PC-9 (cell line): ENCODE results near the gene SLC38A3. TPM values are rescaled to one million over a fixed set of nuclear protein-coding genes. Genes with fewer than 3 reads are reported as not detected.

Experiments used
- BruUV-seq: library from RNA; stranded (reverse); fragments of 400-500 nt; replicated peaks from 2 replicates; lab custom pipeline; 2021; lab: Mats Ljungman, UMichigan
- CTCF ChIA-PET: fragments of 300-600 bp; sonication (Branson Sonifier 250); formaldehyde crosslinking; loops from one replicate; lab custom pipeline; 2022; ENCODE audit warnings: antibody characterized with exemption; lab: Charles Lee
- POLR2A ChIA-PET: fragments of 300-600 bp; sonication (Branson Sonifier 250); formaldehyde crosslinking; loops from one replicate; lab custom pipeline; 2022; ENCODE audit warnings: antibody characterized with exemption; ENCODE audit not compliant: unreplicated experiment; lab: Charles Lee
- DNase-seq, 2 experiments: peaks; one replicate each; pipeline versions ENCODE4 v3.0.0 to v3.0.0-alpha.2; 2015 to 2022; ENCODE audit warnings: mixed read lengths in 1 of 2
- H2AFZ ChIP-seq: fragments of 200-600 bp; sonication (generic); 2 replicates; pipeline ENCODE4 v1.8.1; 2017; ENCODE audit warnings: antibody characterized with exemption
- H3F3A ChIP-seq: fragments of 200-600 bp; sonication (generic); 2 replicates; pipeline ENCODE4 v1.8.1; 2017; ENCODE audit warnings: antibody characterized with exemption, mild to moderate bottlenecking, low read depth; ENCODE audit not compliant: insufficient read depth
- H3K27ac ChIP-seq: fragments of 200-600 bp; sonication (generic); 2 replicates; pipeline ENCODE4 v1.6.1; 2016; ENCODE audit warnings: mixed run types
- H3K27me3 ChIP-seq: fragments of 200-600 bp; sonication (generic); 2 replicates; pipeline ENCODE4 v1.6.1; 2016; ENCODE audit warnings: low read depth, mixed run types; ENCODE audit not compliant: insufficient read depth
- H3K36me3 ChIP-seq: fragments of 200-600 bp; sonication (generic); 2 replicates; pipeline ENCODE4 v1.6.1; 2016; ENCODE audit warnings: low read depth, mixed run types
- H3K4me1 ChIP-seq: fragments of 200-600 bp; sonication (generic); replicated peaks from 2 replicates; pipeline ENCODE4 v1.6.1; 2016; ENCODE audit warnings: mixed run types; ENCODE audit not compliant: insufficient read depth
- H3K4me2 ChIP-seq: fragments of 200-600 bp; sonication (generic); 2 replicates; pipeline ENCODE4 v1.6.1; 2017; ENCODE audit warnings: mixed run types
- H3K4me3 ChIP-seq: fragments of 200-600 bp; sonication (generic); 2 replicates; pipeline ENCODE4 v1.6.1; 2016; ENCODE audit warnings: mixed run types
- H3K79me2 ChIP-seq: fragments of 200-600 bp; sonication (generic); 2 replicates; pipeline ENCODE4 v1.6.1; 2017; ENCODE audit warnings: low read depth, mixed run types
- H3K9me2 ChIP-seq: fragments of 200-600 bp; sonication (generic); 2 replicates; pipeline ENCODE4 v1.8.1; 2017; ENCODE audit warnings: mild to moderate bottlenecking; ENCODE audit not compliant: insufficient read depth
- H3K9me3 ChIP-seq: fragments of 200-600 bp; sonication (generic); 2 replicates; pipeline ENCODE4 v1.8.1; 2016; ENCODE audit warnings: low read depth; ENCODE audit not compliant: insufficient read depth
- H4K20me1 ChIP-seq: fragments of 200-600 bp; sonication (generic); 2 replicates; pipeline ENCODE4 v1.8.1; 2017; ENCODE audit not compliant: insufficient read depth
- CTCF ChIP-seq: fragments of 200-600 bp; sonication (generic); conservative IDR thresholded peaks from 2 replicates; pipeline ENCODE4 v1.6.1; 2017; ENCODE audit warnings: mixed run types, antibody characterized with exemption, mild to moderate bottlenecking, moderate library complexity
- EZH2 ChIP-seq: fragments of 200-600 bp; sonication (generic); IDR thresholded peaks from 2 replicates; pipeline ENCODE4 v1.8.0; 2017; ENCODE audit warnings: antibody characterized with exemption, low read depth
- intact Hi-C: fragments of 100-400 bp; cut with micrococcal nuclease; formaldehyde crosslinking; loops from one replicate; pipeline ENCODE4 v1.10.0; 2022; ENCODE audit not compliant: unreplicated experiment
- total RNA-seq: library from RNA; stranded (reverse); gene quantifications from 2 replicates; pipeline ENCODE4 v1.2.3, GENCODE V29; 2021

Gene SLC38A3
- total RNA-seq, 1 experiment from 2014 or later = 0.37 TPM

- no peak overlapping the region for H2AFZ ChIP-seq
- H3F3A ChIP-seq = no peaks in the 10 kb centered on the region
- no peaks in the 10 kb centered on the region; the same call in 1 of the 2 replicates for H3K4me1 ChIP-seq
- no peak overlapping the region for H3K27ac ChIP-seq
- no peak for DNase-seq
- ChIA-PET CTCF (no interaction called here), POLR2A (no interaction called here)
- no peak overlapping the region for H3K4me2 ChIP-seq
- no peaks in the 10 kb centered on the region for H3K9me3 ChIP-seq
- H3K79me2 ChIP-seq = no peaks in the 10 kb centered on the region
- H3K4me3 ChIP-seq = no peak overlapping the region
- intact Hi-C loops = loop anchor here (5.0 kb wide), 1 partner anchor 679 kb away; no protein-coding TSS in a partner anchor
- H3K9me2 ChIP-seq = no peaks in the 10 kb centered on the region
- no peaks in the 10 kb centered on the region for H4K20me1 ChIP-seq
- no peaks in the 10 kb centered on the region for H3K36me3 ChIP-seq
- H3K27me3 ChIP-seq = no peaks in the 10 kb centered on the region
- TF ChIP-seq EZH2 (no peak), CTCF (no peak)
- BruUV-seq = no TSS peak
These were observed 16.0 kb downstream of the SLC38A3 start for GRCh38 chr3:50221051-50221410.

- CTCF ChIA-PET = no interaction called here
- intact Hi-C loops = loop anchor here (5.0 kb wide), 1 partner anchor 679 kb away; no protein-coding TSS in a partner anchor
These were observed 16.5 kb downstream of the SLC38A3 start for GRCh38 chr3:50221411-50222168.

GRCh38 chr3:50222169-50222528 is 17.1 kb downstream of the SLC38A3 start:
- no peak overlapping the region for H3K4me2 ChIP-seq
- no peaks in the 10 kb centered on the region for H3K36me3 ChIP-seq
- no peaks in the 10 kb centered on the region for H3K79me2 ChIP-seq
- H3K9me3 ChIP-seq = no peaks in the 10 kb centered on the region
- CTCF ChIA-PET = no interaction called here
- TF ChIP-seq CTCF (no peak), EZH2 (no peak)
- no peaks in the 10 kb centered on the region for H4K20me1 ChIP-seq
- POLR2A ChIA-PET = interaction anchor here (0.6 kb wide), 1 partner anchor 1674 kb away, joined by 4 read pairs; no protein-coding TSS in a partner anchor
- H3K27ac ChIP-seq = no peak overlapping the region
- H2AFZ ChIP-seq = no peak overlapping the region
- no peak overlapping the region for H3K4me3 ChIP-seq
- H3K27me3 ChIP-seq = no peaks in the 10 kb centered on the region
- BruUV-seq = no TSS peak
- DNase-seq = no peak
- H3K4me1 ChIP-seq = no peaks in the 10 kb centered on the region; the same call in 1 of the 2 replicates
- H3F3A ChIP-seq = peaks cover 4% of the 10 kb centered on the region; the same call in 1 of the 2 replicates
- intact Hi-C loops = loop anchor here (5.0 kb wide), 1 partner anchor 680 kb away; no protein-coding TSS in a partner anchor
- H3K9me2 ChIP-seq = no peaks in the 10 kb centered on the region

More at GRCh38 chr3:50221411-50222168, 16.5 kb downstream of the SLC38A3 start:
- Histone ChIP-seq H3K9me3 (no peaks in the 10 kb centered on the region), H3F3A (no peaks in the 10 kb centered on the region), H3K4me2 (no peak overlapping the region), H4K20me1 (no peaks in the 10 kb centered on the region), H3K36me3 (no peaks in the 10 kb centered on the region), H3K9me2 (no peaks in the 10 kb centered on the region), H3K79me2 (no peaks in the 10 kb centered on the region), H3K4me3 (no peak overlapping the region), H3K27me3 (no peaks in the 10 kb centered on the region), H3K27ac (no peak overlapping the region), H3K4me1 (no peaks in the 10 kb centered on the region; the same call in 1 of the 2 replicates), H2AFZ (no peak overlapping the region)
- no peak for DNase-seq
- TF ChIP-seq CTCF (no peak), EZH2 (no peak)
- POLR2A ChIA-PET = interaction anchor here (0.6 kb wide), 1 partner anchor 1673 kb away, joined by 4 read pairs; no protein-coding TSS in a partner anchor
- BruUV-seq = no TSS peak
